Measurements from ENCODE around the gene ATP6V1B1. TPM values are rescaled to one million over a fixed set of nuclear protein-coding genes. Genes with fewer than 3 reads are reported as not detected.

ATP6V1B1 gene
- total and polyA plus RNA-seq, 2 of the 13 experiments (the other 11 are each of a cell fraction or from before 2014, with no cell fraction given) = 0.58 to 1.6 TPM

- TF ChIP-seq ZBTB40 (IDR thresholded peaks at IDR 0.05) = no peak
- TF ChIP-seq ZBTB40 (CRISPR knock-in tag; IDR thresholded peaks at IDR 0.05) = no peak
- no peak for TF ChIP-seq MIXL1 (CRISPR knock-in tag; IDR thresholded peaks at IDR 0.05)
- no peak for TF ChIP-seq HCFC1 (IDR thresholded peaks at IDR 0.05; ENCODE audit: low read depth, low read length)
- no peak for TF ChIP-seq E2F2 (CRISPR knock-in tag; IDR thresholded peaks at IDR 0.05; ENCODE audit: borderline replicate concordance)
- TF ChIP-seq ZUFSP (CRISPR knock-in tag; IDR thresholded peaks at IDR 0.05; ENCODE audit: borderline replicate concordance) = no peak
- TF ChIP-seq ZNF777 (CRISPR knock-in tag; IDR thresholded peaks at IDR 0.05) = no peak
- no peak for TF ChIP-seq CHD2 (IDR thresholded peaks at IDR 0.05; ENCODE audit: low read depth, low read length)
- no peak for TF ChIP-seq ZHX2 (IDR thresholded peaks at IDR 0.05; ENCODE audit: low read depth)
- no peak for TF ChIP-seq ZHX2 (CRISPR knock-in tag; IDR thresholded peaks at IDR 0.05; ENCODE audit: borderline replicate concordance)
- no peak for TF ChIP-seq SP2 (CRISPR knock-in tag; IDR thresholded peaks at IDR 0.05)
- TF ChIP-seq RARA (CRISPR knock-in tag; IDR thresholded peaks at IDR 0.05) = no peak
These were observed 2.3 kb downstream of the ATP6V1B1 start (continued) for GRCh38 chr2:70937866-70938585.

Measured in HepG2 (cell line).